ENCODE results near the gene AMPH.
A peak's percentile ranks its signal among the peaks of the same experiment; 100 is the strongest.
"Not testable (repeated sequence)": the region's sequence is repeated elsewhere in the genome, so short reads cannot be mapped to it uniquely, and the experiment has no call there.

AMPH gene

DNA sequence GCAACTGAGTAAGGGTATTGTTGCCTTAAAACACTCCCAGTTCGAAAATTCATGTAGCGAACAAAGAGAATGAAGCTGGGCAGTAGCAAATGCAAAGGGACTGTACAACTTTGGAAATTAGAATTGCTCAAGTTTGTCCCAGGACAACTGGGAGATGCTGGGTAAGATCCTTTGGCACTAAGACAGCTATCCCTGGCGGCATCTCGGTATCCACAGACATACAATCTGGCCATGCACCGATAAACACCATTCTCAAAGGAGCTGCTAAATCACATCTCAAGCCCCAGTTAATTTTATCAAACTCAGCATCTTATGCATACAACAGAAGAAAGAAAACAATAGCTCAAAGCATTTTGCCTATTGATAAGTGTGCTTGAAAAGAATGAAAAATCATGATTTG lies 177.3 kb downstream of the AMPH start:
- no peak for DNase-seq

DNA sequence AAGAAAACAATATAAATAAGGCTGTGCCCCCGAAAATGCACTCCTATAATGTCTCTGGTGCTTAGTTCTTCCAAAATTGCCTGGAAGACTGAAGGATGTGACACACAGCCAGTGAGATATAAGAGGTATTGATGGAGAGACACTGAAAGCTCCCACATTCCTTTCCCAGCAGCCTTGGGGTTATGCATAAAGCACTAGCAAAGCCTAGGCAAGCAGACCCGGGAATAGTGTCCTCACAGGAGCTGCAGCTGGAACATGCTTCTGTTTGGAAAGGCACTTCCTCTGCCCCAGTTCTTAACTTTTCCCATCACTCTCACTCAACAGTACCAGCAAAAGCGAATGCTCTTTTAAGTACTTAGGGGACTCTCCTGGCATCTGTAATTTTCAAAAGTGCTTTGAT lies 178.0 kb downstream of the AMPH start:
- no peak for DNase-seq

- DNase-seq, result no peak
Observed at GRCh38 chr7:38452681-38453108, 178.5 kb downstream of the AMPH start.

GRCh38 chr7:38451840-38452239 lies 179.3 kb downstream of the AMPH start:
- DNase-seq, result no peak

DNA sequence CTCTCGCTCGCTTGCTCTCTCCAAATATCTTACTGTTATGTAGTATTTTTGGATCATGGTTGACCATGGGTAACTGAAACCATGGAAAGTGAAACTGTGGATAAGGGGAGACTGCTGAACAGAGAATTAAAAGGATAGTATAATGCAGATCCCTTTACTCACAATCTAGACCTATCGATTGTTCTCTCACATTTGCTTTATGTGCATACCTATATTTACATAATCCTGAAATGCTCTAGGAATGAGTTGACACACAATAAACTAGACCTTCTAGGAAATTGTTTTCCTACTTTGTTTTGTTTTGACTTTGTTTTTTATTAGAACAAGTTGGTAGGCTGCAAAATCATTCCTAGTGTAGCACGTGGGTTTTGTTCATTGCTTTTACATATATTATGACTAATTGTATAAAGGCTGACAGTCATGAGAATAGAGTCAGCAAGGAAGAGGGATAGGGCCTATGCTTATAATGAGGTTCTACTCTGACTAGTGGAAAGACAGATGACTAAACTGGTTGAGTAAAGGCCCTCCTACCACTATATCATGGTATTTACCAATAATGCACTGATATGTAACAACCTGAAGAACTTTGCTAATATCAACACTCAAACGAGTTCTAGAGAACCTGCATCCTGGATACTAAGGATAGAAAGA lies 182.5 kb downstream of the AMPH start:
- DNase-seq, result no peak

DNA sequence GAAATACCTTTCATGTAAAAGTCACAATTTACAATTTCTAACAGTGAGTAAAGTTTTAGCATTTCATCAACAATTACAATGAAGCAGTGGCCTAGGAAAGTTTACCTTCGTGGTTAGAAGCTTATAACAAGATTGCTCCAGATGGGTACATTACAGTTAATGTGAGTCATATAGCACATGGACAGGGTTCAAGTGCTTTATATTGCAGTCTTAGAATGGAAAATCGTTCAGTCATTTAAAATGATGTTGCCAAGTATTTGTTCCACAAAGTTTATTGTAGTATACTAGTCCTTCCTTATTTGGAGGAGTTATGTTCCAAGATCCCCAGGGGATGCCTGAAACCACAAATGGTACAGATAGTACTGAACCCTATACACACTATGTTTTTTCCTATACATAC lies 183.1 kb downstream of the AMPH start:
- DNase-seq, result no peak

- DNase-seq, result no peak
Observed at GRCh38 chr7:38438970-38439369, 192.2 kb downstream of the AMPH start.

GRCh38 chr7:38432671-38433070 lies 198.5 kb downstream of the AMPH start:
- DNase-seq, result no peak

- DNase-seq, result no peak
Observed at GRCh38 chr7:38432080-38432479, 199.1 kb downstream of the AMPH start.

GRCh38 chr7:38429057-38429456 lies 202.1 kb downstream of the AMPH start:
- DNase-seq, result no peak

- DNase-seq, result no peak
Observed at GRCh38 chr7:38428041-38428440, 203.1 kb downstream of the AMPH start.

DNA sequence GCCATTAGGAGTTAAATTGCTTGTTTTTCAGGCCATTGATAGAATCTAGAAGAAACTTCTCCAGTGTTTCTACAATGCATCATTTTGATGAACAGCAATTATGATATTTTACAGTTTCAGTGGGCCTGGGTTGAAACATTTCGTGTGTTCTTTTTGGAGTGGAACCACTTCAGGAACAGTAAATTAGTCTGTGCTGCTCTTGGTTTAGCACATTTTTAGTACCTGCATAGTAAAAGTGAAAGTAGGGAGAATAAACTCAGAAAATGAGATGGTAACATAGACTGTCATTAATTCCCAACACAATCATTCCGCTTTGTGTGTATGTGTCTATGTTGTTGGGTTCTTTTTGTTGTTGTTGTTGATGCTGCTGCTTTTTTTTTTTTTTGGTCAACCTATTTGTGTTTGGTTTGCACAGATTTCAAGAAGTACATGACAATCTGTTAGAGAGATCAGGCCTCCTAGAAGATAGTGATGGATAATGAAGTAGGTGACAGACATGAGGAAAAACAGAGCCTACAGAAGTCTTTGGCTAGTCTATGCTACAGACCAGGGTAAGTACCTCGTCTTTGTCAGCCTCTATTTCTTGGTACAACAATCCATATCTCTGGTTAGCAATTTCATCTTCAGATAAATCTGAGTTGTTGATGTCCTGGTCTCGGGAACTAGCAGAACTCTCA lies 203.8 kb downstream of the AMPH start:
- no peak for DNase-seq

DNA sequence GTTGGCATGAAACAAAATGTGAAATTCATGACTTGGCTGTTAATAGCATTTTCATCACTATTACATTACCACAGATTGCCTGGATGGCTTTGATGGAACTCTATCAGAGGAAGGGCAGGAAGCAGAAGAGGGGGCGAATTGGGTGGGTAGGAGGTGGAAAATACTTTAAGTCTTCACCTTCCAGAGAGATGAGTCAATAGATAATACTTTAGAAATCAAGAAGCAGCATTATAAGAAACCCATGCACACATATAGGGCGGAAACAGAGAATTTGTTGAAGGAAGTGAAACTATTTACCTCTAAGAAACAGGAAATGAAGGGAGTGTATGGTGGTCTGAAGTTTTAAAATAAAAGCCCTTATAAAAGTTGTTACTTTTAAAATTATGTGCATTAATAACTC lies 205.7 kb downstream of the AMPH start:
- no peak for DNase-seq

- no peak for DNase-seq
Observed at GRCh38 chr7:38424750-38425463, 206.3 kb downstream of the AMPH start.

- DNase-seq, result no peak
Observed at GRCh38 chr7:38413784-38414183, 217.4 kb downstream of the AMPH start.

- no peak for DNase-seq
Observed at GRCh38 chr7:38411404-38411803, 219.8 kb downstream of the AMPH start.

DNA sequence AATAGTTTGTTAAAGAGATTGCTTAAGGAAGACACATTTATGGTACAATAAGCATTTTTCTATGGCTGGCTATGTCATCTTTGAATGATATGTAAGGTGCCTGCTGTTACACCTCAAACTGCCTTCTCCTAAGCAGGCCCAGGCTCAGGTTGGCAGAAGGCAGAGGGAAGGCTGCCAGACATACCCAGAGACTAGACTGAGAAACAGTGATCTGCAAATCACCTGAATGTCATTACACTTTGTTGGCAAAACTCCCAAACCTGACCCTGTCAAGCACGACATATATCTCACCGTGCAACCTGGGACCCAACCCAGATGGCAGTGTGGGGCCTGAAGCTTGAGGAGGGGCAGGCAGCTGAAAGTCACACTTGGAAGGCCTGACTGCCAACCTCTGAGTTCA lies 221.1 kb downstream of the AMPH start:
- peak; percentile 9 for DNase-seq

- DNase-seq, result no peak
Observed at GRCh38 chr7:38409531-38409930, 221.6 kb downstream of the AMPH start.

DNA sequence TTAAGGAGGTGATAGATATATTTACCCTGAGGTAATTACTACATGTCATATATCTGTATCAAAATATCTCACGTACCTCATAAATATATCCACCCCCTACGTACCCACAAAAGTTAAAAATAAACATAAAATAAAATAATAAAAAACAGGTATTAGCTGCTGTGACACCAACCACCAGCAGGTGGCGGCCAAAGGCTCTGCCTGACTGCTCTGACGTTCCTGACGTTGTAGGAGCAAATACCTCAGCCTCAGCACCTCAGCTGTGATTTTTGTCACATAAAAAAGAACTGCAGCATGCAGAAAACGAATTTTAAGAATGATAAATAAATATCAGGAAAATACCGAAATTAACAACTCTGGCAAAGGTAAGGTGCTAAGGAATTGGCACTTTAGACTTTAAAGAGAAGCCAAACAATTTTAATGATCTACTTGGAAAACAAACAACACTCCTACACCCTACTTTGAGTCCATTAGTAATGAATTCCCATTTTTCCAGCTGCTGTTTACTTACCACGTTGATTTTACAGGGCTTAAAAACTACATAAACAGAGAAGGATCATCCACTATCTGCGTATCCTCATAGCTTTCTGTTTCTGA lies 232.3 kb downstream of the AMPH start:
- no peak for DNase-seq

DNA sequence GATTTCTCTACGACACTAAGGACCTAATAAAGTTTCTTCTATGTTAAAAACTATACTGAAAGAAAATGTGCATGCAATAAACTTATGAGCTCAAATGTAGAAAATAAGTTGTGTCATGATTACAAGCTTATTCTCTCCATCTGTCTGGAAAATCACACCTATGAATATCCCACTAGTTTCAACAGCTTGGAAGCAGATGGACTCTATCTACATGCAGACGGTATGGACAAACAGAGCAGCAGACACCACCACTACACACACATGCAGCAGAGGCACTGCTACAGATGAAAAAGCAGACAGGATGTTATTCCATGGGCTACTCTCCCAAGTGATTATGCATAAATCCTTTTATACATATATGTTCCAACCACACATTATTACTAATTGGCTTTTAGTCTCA lies 234.3 kb downstream of the AMPH start:
- DNase-seq, result no peak

DNA sequence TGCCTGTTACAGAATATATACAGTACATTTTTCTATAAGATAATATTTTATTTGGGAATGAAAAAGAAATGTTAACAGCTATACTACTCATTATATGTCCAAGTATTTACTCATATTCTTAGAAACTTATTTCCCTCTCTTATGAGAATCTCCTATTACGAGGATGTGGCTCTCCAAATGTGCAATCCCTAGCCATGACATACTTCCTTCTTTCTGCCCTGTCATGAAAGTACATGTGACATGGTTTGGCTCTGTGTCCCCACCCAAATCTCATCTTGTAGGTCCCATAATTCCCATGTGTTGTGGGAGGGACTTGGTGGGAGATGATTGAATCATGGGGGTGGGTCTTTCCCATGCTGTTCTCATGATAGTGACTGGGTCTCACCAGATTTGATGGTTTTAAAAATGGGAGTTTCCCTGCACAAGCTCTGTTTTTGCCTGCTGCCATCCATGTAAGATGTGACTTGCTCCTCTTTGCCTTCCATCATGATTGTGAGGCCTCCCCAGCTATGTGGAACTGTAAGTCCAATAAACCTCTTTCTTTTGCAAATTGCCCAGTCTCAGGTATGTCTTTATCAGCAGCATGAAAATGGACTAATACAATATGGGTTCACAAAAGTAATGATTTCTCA lies 235.1 kb downstream of the AMPH start:
- DNase-seq, result not testable (repeated sequence)

- no peak for DNase-seq
Observed at GRCh38 chr7:38394660-38395059, 236.5 kb downstream of the AMPH start.

GRCh38 chr7:38393874-38394273 lies 237.3 kb downstream of the AMPH start:
- DNase-seq, result no peak

Data from DMS79 (cell line).